GM21737 (cell line): ENCODE data around the gene ZCCHC2.

Source experiments
- ATAC-seq: cut with Tn5 transposase; IDR thresholded peaks from one replicate; pipeline ENCODE4 v1.9.1; 2021; ENCODE audit warnings: mild to moderate bottlenecking, moderate library complexity; ENCODE audit not compliant: unreplicated experiment

The ZCCHC2 gene

DNA sequence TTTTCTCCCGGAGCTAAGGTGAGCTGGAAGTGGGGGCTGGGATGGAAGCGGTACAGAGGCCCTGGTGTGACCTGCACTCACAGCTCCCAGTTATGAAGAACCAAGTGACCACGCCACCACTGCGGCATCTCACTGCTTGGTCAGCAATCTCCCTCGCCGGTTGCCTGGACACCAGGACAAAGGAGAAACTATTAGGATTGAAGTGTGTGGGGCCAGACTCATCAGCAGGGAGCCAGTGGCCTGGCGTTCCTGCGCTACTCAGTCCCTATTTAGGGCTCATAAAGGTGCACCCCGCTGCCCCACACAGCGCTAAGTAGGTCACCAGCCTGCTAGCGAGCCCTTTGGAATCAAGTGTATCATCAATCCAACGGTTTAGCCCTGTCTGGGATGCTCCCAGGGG lies 82.9 kb downstream of the ZCCHC2 start:
- ATAC-seq, result no peak

DNA sequence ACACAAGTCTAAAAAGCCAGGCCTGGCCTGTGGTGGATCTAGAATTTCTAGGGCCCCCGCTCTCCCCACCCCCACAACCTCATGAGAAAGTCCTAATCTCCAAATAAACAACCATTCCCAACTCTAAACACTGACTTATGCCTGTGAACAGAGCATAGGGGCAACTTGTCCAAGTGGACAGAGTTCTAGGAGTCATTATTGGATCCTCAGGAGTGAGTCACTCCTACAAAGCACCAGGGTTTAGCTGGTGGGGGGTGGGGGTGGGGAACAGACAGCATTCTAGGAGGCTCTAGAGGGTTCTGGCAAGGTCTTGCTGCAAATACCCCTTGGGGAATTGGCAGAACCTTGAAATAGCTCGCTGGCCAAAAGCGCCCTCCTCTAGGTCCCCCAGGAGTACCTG lies 83.3 kb downstream of the ZCCHC2 start:
- ATAC-seq, result no peak

DNA sequence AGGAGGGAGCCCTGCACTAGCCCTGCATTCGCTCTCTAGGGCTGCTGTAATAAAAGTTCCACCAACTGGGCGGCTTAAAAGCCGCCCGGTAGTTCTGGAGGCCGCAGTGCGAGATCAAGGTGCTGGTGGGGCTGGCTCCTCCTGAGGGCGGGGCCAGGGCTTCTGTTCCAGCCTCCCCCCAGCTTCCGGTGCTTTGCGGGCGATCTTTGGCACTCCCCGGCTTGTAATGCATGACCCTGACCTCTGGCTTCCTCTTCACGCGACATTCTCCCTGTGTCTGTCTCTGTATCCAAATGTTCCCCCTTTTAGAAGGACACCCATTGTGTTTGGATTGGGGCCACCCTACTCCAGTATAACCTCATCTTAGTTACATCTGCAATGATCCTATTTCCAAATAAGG lies 84.5 kb downstream of the ZCCHC2 start:
- ATAC-seq, result no peak

DNA sequence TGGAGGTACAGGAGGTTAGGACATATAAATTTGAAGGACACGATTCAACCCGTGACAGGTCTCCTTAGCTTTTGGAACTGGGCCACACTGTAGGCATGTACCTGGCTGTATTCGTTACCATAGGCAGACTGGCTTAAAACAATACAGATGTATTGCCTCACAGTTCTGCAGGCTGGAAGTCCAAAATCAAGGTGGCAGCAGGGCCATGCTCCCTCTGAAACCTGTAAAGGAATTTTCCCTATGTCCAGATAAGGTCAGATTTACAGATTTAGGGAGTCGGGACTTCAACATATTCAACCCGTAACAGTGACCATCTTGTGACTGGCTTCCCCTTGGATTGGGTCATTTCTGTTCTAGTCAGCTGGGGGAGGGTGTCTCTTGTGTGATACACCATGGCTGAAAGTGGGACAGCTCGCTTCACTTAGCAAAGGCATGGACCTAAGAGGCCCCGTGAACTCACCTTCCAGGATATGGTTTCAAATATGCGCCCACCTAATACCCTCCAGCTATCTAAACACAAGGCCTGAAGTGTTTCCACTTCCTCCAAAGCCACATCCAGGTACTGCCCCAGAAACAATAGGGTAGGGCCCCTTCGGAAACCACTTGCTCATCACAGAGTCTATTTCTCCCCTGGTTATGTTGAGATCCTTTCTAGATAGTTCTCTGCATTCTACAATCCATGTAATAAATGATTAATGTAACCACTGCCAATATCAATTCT lies 85.0 kb downstream of the ZCCHC2 start:
- no peak for ATAC-seq

DNA sequence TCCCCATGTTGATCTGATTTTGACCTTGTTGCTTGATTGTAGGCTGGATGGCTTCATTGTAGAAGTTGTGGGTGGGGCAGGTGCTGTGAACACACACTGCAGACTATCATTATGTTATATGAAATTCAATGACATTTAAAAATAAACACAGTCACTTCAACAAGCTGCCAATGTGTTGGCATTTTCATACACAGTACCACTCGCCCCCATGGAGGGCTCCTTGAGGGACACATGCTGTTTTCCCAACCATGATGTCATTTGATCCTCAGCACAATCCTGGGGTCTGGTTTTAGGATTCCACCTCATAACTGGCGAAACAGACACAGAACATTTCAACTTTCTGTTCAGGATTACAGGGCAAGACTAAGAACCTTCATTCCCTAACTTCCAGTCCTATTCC lies 86.9 kb downstream of the ZCCHC2 start:
- ATAC-seq, result no peak

DNA sequence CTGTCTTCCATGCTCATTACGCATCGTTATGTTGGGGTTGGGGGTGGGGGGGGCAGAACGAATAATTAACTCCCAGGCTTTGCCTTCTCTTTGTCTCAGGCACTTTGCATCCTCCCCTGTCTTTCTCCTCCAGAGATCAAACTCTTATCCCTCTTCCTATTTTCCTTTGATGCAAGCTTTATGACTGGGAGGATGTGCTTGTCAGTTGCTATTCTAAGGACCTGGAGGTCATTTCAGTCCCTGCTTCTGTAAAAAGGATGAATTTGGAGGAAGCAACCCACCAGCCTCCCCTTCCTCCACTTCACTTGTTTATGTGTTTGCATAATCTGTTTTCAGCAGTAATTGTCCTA lies 87.5 kb downstream of the ZCCHC2 start:
- ATAC-seq, result no peak

DNA sequence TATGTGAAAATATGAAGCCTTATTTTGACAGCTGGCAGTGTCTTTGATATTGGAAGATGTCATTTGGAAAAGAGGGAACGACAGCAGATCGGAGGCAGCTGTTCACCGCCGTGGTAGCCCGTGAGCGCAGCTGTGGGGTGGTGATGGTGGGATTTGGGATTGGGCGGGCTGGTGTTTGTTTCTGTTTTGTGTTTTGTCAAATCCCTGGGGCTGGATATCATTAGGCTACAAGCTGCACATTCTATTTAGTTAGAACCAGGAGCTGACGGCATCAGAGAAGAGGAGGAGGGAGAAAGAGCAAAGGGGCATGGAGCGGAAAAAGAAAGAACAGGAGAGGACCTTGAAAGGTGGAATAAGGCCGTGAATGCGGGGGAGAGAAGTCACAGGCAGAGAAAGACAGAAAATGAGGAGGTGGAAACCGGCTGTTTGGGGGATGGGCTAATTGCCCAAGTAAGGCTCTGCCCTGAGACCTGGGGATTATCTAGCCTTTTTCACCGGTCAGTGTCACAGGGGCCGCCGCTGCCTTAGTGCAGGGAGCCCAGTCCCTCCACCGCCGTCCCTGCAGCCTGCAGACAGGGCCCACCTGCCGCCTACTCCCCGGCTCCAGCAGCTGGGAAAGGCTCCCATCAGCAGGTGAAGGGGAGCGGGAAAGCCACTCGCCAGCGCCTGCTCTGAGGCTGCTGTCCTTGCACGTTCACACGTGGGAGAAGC lies 88.0 kb downstream of the ZCCHC2 start:
- no peak for ATAC-seq

DNA sequence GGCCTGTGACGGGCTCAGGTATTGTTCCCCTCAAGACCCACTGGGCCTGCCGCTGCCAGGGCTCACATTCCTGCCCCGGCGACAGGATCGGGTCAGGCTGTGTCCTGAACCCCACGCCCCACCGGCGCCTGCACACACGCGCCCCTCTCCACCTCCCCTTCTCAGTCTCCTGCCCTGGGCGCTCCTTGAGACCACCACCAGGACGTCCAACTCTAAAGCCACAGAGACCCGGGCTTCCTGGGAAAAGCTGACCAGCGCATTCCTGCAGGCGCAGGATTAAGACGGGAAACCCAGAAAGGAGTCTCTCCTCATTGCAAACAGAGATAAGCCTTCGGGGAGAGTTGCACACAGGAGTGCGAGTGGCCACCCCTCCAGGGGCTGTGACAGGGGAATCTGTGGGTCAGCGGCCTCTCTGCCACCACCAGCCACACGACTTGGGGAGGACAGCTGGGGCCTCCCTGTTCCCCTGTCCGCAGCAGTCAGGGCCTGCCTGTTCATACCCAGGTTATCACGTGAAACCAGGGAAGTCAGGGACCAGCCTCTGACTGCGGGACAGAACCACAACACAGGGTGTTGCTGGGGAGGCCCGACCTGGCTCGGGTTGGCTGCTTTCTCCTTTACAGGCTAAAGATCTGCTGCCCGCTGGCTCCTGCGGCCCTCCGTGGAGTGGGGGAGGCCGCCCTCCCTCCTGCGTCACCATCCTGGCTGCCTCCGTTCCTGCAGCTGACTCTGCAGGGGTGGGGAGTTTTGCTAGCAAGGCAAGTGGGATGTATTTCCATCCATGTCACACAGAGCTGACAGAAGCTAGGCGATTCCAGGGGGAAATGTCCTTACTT lies 88.8 kb downstream of the ZCCHC2 start:
- ATAC-seq, result no peak

DNA sequence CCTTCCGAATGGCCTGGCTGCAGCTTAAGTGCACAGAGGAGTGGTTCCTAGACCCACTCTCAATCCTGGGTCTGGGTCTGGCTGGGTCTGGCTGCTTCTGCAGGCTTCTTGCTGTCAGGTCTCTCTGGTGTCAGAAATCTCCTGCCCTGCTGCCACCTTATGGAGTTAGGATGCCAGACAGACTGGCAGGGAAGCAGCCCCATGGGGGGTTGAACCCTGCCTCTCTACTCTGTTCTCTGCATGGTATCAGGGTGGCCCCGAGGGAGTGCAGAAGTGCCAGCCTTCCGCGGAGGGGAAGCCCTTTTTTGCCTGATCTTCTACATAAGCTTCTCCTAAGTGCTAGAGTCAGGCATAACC lies 89.4 kb downstream of the ZCCHC2 start:
- ATAC-seq, result no peak

DNA sequence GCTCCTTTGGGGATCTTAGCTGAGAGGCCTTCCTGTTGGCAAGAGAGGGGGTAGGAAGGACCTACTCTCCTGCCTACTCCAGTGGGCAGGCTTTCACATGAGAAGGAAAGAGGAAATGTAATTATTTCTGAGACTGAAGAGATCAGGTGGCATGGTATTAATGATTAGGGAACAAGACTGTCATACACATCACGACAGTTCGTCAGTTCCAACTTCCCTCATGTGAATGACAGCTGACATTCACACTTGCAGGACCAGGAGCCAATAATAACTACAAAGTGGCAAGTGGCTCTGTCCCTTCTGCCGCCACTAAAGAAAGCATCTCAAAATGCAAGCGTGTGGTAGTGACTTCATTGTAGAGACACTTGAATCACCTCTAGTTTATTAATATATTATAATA lies 90.0 kb downstream of the ZCCHC2 start:
- ATAC-seq, result no peak

DNA sequence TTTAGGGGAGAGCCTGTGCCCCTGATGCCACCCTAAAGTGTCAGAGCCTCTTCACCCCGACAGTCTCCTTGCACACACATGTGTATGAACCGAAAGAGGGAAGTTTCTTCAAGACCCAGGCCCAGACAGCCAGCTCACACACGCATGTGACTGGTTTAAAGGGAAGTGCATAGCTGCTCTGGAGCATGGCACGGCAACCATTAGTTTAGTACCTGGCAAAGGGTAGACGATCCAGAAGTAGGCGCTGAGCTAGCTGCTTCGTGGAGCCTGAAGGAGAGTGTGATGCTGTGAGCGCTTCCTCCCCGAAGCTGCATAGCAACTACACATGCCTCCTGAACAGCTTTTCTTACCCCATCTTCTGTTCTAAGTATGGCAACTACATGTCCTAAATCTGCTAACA lies 91.7 kb downstream of the ZCCHC2 start:
- ATAC-seq, result no peak

DNA sequence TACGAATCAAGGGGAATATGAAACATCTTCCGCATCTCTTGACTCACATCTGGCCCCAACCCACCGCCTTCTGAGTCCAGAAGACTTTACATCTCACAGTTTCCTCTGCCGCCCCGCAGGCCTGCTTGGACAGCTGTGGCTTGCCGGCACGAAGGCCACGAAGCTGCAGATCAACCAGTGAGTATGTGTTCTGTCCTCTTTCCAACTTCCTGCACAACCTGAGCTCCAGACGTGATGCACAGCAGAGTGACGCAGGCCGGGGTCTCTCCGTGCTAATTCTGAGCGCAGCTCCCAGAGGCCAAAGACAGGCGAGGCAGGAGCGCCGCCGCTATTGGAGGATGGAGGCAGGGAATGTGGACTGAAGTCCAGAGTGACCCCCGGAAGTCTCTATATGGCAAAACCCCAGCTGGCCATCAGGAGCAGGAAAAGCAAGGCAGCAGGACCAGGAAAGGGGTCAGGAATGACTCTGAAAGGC lies 93.5 kb downstream of the ZCCHC2 start:
- ATAC-seq, result no peak

DNA sequence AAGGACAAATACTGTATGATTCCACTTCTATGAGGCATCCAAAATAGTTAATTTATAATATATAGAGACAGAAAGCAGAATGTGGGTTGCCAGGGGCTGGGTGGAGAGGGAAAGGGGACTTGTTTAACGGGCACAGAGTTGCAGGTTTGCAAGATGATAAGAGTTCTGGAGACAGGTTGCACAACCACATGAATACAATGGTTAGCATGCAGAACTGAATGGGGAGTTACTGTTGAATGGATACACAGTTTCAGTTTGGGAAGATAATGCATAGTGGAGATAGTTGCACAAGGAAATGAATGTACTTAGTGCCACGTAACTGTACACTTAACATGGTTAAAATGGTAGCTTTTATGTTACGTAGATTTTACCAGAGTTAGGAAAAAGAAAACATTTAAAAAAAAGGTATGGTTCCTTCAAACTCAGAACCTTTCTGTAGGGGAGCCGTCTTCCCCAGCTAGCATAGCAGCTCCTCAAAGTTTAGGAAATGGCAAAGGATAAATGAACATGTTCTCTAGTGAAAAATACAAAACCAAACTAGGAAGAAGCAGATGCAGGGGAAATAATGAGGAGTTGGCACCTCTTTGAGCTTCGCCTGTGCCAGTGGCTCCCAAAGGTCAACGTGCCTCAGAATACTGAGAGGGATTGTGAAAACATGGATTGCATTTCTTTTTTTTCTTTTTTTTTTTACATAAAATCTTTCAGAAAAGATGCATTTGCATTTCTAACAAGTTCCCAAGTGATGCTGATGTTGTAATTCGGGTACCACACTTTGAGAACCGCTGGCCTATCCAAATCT lies 95.2 kb downstream of the ZCCHC2 start:
- ATAC-seq, result no peak

DNA sequence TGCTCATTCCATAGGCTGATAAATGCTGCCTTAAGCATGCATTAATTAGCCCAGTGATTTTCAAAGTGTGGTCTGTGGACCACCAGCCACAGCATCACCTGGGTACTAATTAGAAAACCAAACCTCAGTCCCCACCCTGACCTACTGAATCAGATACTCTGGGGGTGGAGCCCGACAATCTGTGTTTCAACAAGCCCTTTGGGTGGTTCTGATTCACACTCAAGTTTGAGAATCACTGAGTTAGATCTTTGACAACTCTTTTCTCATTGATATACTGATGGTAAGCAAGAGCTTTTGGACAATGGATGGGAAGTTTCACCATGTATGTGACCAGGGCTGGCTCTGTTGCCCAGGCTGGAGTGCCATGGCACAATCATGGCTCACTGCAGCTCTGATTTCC lies 95.9 kb downstream of the ZCCHC2 start:
- no peak for ATAC-seq

DNA sequence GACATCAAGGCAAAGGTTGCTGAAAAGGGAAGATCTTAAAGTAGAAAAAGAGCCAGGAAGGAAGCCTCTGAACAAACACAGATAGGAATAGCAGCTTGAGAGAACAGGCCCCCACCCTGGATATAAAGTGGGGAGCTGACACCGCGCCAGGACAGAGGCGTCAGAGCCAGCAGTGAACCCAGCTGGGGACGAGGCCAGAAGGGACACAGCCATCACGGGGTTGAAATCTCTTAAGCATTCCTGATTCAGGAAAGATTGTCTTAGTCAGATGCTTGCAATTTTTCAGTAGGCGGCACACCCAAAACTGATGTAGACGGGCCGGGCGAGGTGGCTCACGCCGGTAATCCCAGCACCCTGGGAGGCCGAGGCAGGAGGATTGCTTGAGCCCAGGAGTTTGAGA lies 98.7 kb downstream of the ZCCHC2 start:
- no peak for ATAC-seq

DNA sequence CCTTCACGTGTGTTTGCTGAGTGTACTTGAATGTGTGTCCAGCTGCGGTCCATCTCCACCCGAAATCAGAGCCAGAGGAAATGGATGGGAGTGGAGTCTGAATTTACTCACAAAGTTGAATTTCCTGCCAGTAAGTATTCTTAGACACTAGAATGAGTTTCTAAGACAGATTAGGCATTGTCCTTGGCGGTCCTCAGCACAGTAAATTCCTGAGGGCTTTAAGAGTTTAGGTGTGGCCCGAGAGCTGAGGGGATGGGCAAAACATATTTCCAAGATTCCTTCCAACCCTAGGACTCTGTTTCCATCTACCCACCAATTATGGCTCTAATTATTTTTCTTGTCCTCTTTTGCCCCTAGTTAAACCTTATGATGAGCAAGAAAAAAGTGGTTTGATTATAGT lies 102.2 kb downstream of the ZCCHC2 start:
- no peak for ATAC-seq
